Keratinocyte (primary cell): Measurements from ENCODE around the gene MXRA7. TPM values are rescaled to one million over a fixed set of nuclear protein-coding genes. Genes with fewer than 3 reads are reported as not detected.

Source experiments
- DNase-seq: peaks from one replicate; pipeline ENCODE4 v3.0.0-alpha.2; 2011; ENCODE audit warnings: low read depth, missing footprints, low spot score
- FAIRE-seq: peaks from 2 replicates; lab custom pipeline; 2011; peaks lifted over from hg19 to GRCh38; lab: Jason Lieb, UNC
- H2AFZ ChIP-seq: 2 replicates; pipeline ENCODE4 v1.6.0; 2012; ENCODE audit warnings: low read length, control low read depth, inconsistent platforms; ENCODE audit not compliant: control insufficient read depth
- H3K27ac ChIP-seq: 2 replicates; pipeline ENCODE4 v1.5.1; 2011; ENCODE audit warnings: low read length; ENCODE audit not compliant: control insufficient read depth, insufficient read depth
- H3K27me3 ChIP-seq: 3 replicates; pipeline ENCODE4 v1.6.0; 2011; ENCODE audit warnings: low read length; ENCODE audit not compliant: control insufficient read depth, insufficient read depth; ENCODE audit errors: extremely low read depth
- H3K36me3 ChIP-seq, 2 experiments: 2 replicates in 1 of 2; 3 replicates in 1 of 2; pipeline ENCODE4 v1.5.1; 2011; ENCODE audit warnings: low read length in 2 of 2, mild to moderate bottlenecking in 1 of 2; ENCODE audit not compliant: control insufficient read depth in 2 of 2, insufficient read depth in 2 of 2; ENCODE audit errors: extremely low read depth in 1 of 2
- H3K4me1 ChIP-seq: 3 replicates; pipeline ENCODE4 v1.5.1; 2011; ENCODE audit warnings: low read length; ENCODE audit not compliant: control insufficient read depth, insufficient read depth; ENCODE audit errors: extremely low read depth
- H3K4me2 ChIP-seq: 3 replicates; pipeline ENCODE4 v1.6.0; 2011; ENCODE audit warnings: low read depth, low read length; ENCODE audit not compliant: control insufficient read depth, insufficient read depth; ENCODE audit errors: extremely low read depth
- H3K4me3 ChIP-seq, 3 experiments: fragments of 200-600 bp in 1 of 3; sonication (generic) in 1 of 3; 2 replicates in 2 of 3; 3 replicates in 1 of 3; pipeline ENCODE4 v1.5.1; 2011 to 2016; ENCODE audit warnings: low read length in 3 of 3, mild to moderate bottlenecking in 3 of 3, control low read depth in 2 of 3, inconsistent platforms in 1 of 3, low read depth in 1 of 3, mixed read lengths in 1 of 3, mixed run types in 1 of 3, moderate library complexity in 1 of 3; ENCODE audit not compliant: control insufficient read depth in 2 of 3, insufficient read depth in 2 of 3; ENCODE audit errors: extremely low read depth in 1 of 3
- H3K79me2 ChIP-seq: 2 replicates; pipeline ENCODE4 v1.6.0; 2012; ENCODE audit warnings: low read length; ENCODE audit not compliant: control insufficient read depth, insufficient read depth
- H3K9ac ChIP-seq: 3 replicates; pipeline ENCODE4 v1.6.0; 2011; ENCODE audit warnings: low read length; ENCODE audit not compliant: control insufficient read depth, insufficient read depth; ENCODE audit errors: extremely low read depth
- H3K9me1 ChIP-seq: 3 replicates; pipeline ENCODE4 v1.6.0; 2011; ENCODE audit warnings: low read length; ENCODE audit not compliant: control insufficient read depth, insufficient read depth; ENCODE audit errors: extremely low read depth
- H3K9me3 ChIP-seq: 2 replicates; pipeline ENCODE4 v1.5.1; 2012; ENCODE audit warnings: low read depth, low read length; ENCODE audit not compliant: control insufficient read depth
- H4K20me1 ChIP-seq: 3 replicates; pipeline ENCODE4 v1.6.0; 2011; ENCODE audit warnings: low read length; ENCODE audit not compliant: control insufficient read depth, insufficient read depth; ENCODE audit errors: extremely low read depth
- CTCF ChIP-seq, 3 experiments: IDR thresholded peaks in 1 of 3; conservative IDR thresholded peaks in 1 of 3; optimal IDR thresholded peaks in 1 of 3; 2 replicates in 2 of 3; 3 replicates in 1 of 3; pipeline versions ENCODE3 to v1.5.1; 2011; ENCODE audit warnings: low read length in 3 of 3, mild to moderate bottlenecking in 3 of 3, moderate library complexity in 2 of 3, control low read depth in 1 of 3, inconsistent platforms in 1 of 3; ENCODE audit not compliant: insufficient read depth in 2 of 3; ENCODE audit errors: extremely low read depth in 1 of 3
- EZH2 ChIP-seq: IDR thresholded peaks from one replicate; pipeline ENCODE4 v1.6.1; 2012; ENCODE audit warnings: inconsistent platforms, mild to moderate bottlenecking, low read length, moderate library complexity
- dilution Hi-C: fragments of 300-500 bp; cut with MboI; formaldehyde crosslinking; loops from one replicate; pipeline ENCODE4 v1.7.0; 2020; ENCODE audit warnings: low sequenced_read_pairs; ENCODE audit not compliant: extremely low pct_ligation_motif_present
- polyA plus RNA-seq, 5 experiments: library from polyadenylated mRNA; depleted of rRNA in 3 of 5; stranded (reverse) in 3 of 5; stranded (forward) in 1 of 5; unstranded in 1 of 5; fragments of >200 nt; gene quantifications; 1 replicate in 1 of 5; 2 replicates in 3 of 5; 3 replicates in 1 of 5; pipeline versions ENCODE4 v1.2.1 to v1.2.3, GENCODE V29; 2011 to 2012; ENCODE audit warnings: missing spikeins in 2 of 5, low read depth in 1 of 5, low replicate concordance in 1 of 5

Gene MXRA7
- polyA plus RNA-seq, 1 donor (not counting 4 experiments of a cell fraction or from before 2014, with no cell fraction given): 118 TPM

DNA sequence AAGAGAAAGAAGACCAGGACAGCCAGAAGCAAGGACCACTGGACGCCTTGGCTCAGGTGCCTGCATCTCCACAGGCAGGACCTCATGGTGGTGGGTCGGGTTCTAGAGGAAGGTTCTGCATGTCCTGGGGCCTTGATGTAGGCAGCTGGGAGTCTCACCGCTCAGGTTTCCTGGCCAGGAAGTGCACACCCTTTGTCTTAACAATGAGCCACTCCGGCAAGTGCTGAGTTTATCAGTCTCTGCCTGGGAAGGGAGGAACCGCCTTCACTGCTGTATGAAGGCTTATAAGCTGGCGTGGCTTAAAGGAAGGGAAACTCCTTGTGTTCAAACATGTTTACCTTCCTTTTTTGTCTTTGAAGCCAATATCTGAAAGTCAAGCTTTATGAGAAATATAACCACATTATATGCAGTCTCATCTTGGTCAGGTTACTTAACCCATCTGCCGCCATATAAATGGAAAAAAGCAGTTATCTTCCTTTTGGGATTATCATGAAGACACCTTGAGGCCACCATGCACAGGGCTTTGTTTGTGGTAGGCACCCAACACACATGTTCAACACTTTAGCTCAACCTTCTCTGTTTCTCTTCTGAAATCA, 67.1 kb downstream of the MXRA7 start, which contains the start of gene ST6GALNAC1:
TSS of gene ST6GALNAC1 (minus strand) at position 205 of the 596 bp plus-strand sequence. CDS start at position 86, 119 bp downstream.
- Histone ChIP-seq H3K4me2 (peak within 1 kb of the TSS; percentile 9), H3K79me2 (no peaks in the 10 kb centered on the region), H3K27ac (no peak within 1 kb of the TSS), H3K27me3 (no peaks in the 10 kb centered on the region), H3K9me3 (no peaks in the 10 kb centered on the region), H3K4me1 (peaks cover 12% of the 10 kb centered on the region), H3K36me3 (no peaks in the 10 kb centered on the region), H2AFZ (peak within 1 kb of the TSS; percentile 34), H4K20me1 (no peaks in the 10 kb centered on the region), H3K4me3 (no peak within 1 kb of the TSS), H3K9ac (no peak within 1 kb of the TSS), H3K9me1 (no peaks in the 10 kb centered on the region)
- FAIRE-seq (peak; percentile 46), DNase-seq (no peak)
- TF ChIP-seq EZH2 (no peak), CTCF (optimal IDR thresholded peaks at IDR 0.05 in 1 of 3, IDR thresholded peaks at IDR 0.05 in 1 of 3, conservative IDR thresholded peaks at IDR 0.05 in 1 of 3; ENCODE audit: extremely low read depth in 1 of 3, insufficient read depth in 2 of 3, low read length in 3 of 3) (no peak)
- dilution Hi-C loops: no loop called here

DNA sequence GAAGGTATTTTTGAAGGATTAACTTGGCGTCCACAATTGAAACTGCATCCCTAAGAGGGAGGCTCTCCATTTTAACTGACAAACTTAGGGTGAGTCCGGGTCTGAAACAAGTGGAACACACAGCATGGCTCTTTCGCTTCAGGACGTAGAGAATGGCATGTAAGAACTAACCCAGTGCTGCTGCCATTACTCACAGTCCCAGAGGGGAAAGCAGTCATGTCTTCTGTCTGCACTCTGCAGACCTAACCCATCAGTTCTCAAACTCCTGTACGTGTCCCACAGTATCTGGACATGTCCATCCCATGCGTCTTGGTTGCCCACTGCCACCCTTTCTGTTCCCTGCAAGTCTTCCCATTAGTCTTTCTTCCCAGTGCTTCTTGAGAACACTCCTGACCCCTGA, 67.8 kb downstream of the MXRA7 start:
- H3K4me1 ChIP-seq: peaks cover 12% of the 10 kb centered on the region
- no peak overlapping the region for H3K4me2 ChIP-seq
- no peak overlapping the region for H3K27ac ChIP-seq
- no peaks in the 10 kb centered on the region for H3K79me2 ChIP-seq
- no peak overlapping the region for H3K9ac ChIP-seq
- FAIRE-seq (no peak), DNase-seq (no peak)
- no peaks in the 10 kb centered on the region for H3K36me3 ChIP-seq
- no peaks in the 10 kb centered on the region for H4K20me1 ChIP-seq
- H3K9me1 ChIP-seq: no peaks in the 10 kb centered on the region
- TF ChIP-seq EZH2 (no peak), CTCF (optimal IDR thresholded peaks at IDR 0.05 in 1 of 3, IDR thresholded peaks at IDR 0.05 in 1 of 3, conservative IDR thresholded peaks at IDR 0.05 in 1 of 3; ENCODE audit: extremely low read depth in 1 of 3, insufficient read depth in 2 of 3, low read length in 3 of 3) (no peak)
- no peaks in the 10 kb centered on the region for H3K27me3 ChIP-seq
- no peaks in the 10 kb centered on the region for H3K9me3 ChIP-seq
- H2AFZ ChIP-seq: no peak overlapping the region
- H3K4me3 ChIP-seq: no peak overlapping the region
- dilution Hi-C loops: no loop called here
